Adrenal gland (tissue), 12 donors: ENCODE results near the gene SPAG16. TPM values are rescaled to one million over a fixed set of nuclear protein-coding genes. Genes with fewer than 3 reads are reported as not detected.
"Not testable (repeated sequence)": the region's sequence is repeated elsewhere in the genome, so short reads cannot be mapped to it uniquely, and the experiment has no call there.

Source experiments
- DNase-seq, 7 donors: peaks; one replicate each; pipeline ENCODE4 v3.0.0-alpha.2; 2019 to 2020
- H3K27ac ChIP-seq, 5 donors: fragments of 200-600 bp; sonication (generic) in 4 of 5; 1 replicate in 3 of 5; 2 replicates in 2 of 5; pipeline versions ENCODE4 v1.5.1 to v1.8.0; 2016 to 2020; ENCODE audit warnings: mild to moderate bottlenecking in 1 of 5
- H3K27me3 ChIP-seq: fragments of 200-600 bp; 2 replicates; pipeline ENCODE4 v1.8.0; 2021
- H3K36me3 ChIP-seq, 2 donors: fragments of 200-600 bp; replicated peaks in 1 of 2; 1 replicate in 1 of 2; 2 replicates in 1 of 2; pipeline versions ENCODE4 v1.5.1 to v1.8.0; 2018 to 2022
- H3K4me1 ChIP-seq, 2 donors: fragments of 200-600 bp; replicated peaks in 1 of 2; 1 replicate in 1 of 2; 2 replicates in 1 of 2; pipeline versions ENCODE4 v1.5.1 to v1.8.0; 2018 to 2021
- H3K4me3 ChIP-seq, 4 donors: fragments of 200-600 bp; sonication (generic) in 3 of 4; one replicate each; pipeline ENCODE4 v1.5.1; 2016 to 2018
- H3K9me3 ChIP-seq, 3 donors: fragments of 200-600 bp; sonication (generic) in 1 of 3; replicated peaks in 1 of 3; 1 replicate in 2 of 3; 2 replicates in 1 of 3; pipeline versions ENCODE4 v1.5.1 to v1.8.0; 2016 to 2021
- CTCF ChIP-seq, 6 experiments: fragments of 450-650 bp in 4 of 6; fragments of 200-600 bp in 2 of 6; sonication (generic) in 1 of 6; IDR thresholded peaks; 1 replicate in 5 of 6; 2 replicates in 1 of 6; pipeline versions ENCODE4 v1.5.1 to v1.8.0; 2016 to 2021; ENCODE audit warnings: antibody characterized with exemption in 6 of 6, mild to moderate bottlenecking in 2 of 6, moderate library complexity in 1 of 6
- POLR2A ChIP-seq, 2 donors: fragments of 450-650 bp; IDR thresholded peaks; one replicate each; pipeline ENCODE4 v1.6.1; 2017; ENCODE audit warnings: antibody characterized with exemption in 2 of 2, mild to moderate bottlenecking in 2 of 2, moderate library complexity in 1 of 2
- WGBS, 4 donors: extraction: QIAGEN DNeasy Blood & Tissue Kit in 2 of 4; methylation state at CpG; one replicate each; pipeline versions ENCODE4 v1.1.5 to v1.1.7; 2013 to 2017; 5-methylcytosine and 5-hydroxymethylcytosine counted together
- intact Hi-C, 2 donors: fragments of 100-400 bp; cut with DNase I; formaldehyde crosslinking; loops; one replicate each; pipeline versions ENCODE4 v1.14.1 to v1.15.0; 2022 to 2023
- polyA plus RNA-seq, 3 donors: library from polyadenylated mRNA; stranded (reverse); fragments of 200-250 nt in 2 of 3; fragments of 350-450 nt in 1 of 3; fragmentation: Illumina TruSeq in 1 of 3; extraction: RNeasy Lipid Tissue Mini Kit (QIAGEN cat#74804) in 1 of 3; gene quantifications; one replicate each; pipeline ENCODE4 v1.2.3, GENCODE V29; 2013 to 2014
- total RNA-seq, 9 donors: library from RNA; depleted of rRNA in 4 of 9; stranded (reverse); fragments of >200 nt in 4 of 9; fragments of 120-200 nt in 1 of 9; fragmentation: NEBNext Ultra II Directional in 1 of 9; extraction: Animal tissue kit (Norgen Biotek cat#: 25700) in 1 of 9; gene quantifications; one replicate each; pipeline versions ENCODE4 v1.1.0 to v1.2.4, GENCODE V29; 2013 to 2023
- donor health status: healthy with polysubstance abuse.
- donor health status: Bipolar disorder and iron deficiency.
- donor health status: DM: yes; HTN: yes; CAD: no.
- donor health status: DM: no; HTN: no; CAD: no.
- donor health status: DM: no; HTN: no; CAD: no.
- donor health status: DM: yes; HTN: yes; CAD: no.

Gene SPAG16
- total and polyA plus RNA-seq, 12 donors = 12.4 to 45.3 (median 21.8) TPM

DNA sequence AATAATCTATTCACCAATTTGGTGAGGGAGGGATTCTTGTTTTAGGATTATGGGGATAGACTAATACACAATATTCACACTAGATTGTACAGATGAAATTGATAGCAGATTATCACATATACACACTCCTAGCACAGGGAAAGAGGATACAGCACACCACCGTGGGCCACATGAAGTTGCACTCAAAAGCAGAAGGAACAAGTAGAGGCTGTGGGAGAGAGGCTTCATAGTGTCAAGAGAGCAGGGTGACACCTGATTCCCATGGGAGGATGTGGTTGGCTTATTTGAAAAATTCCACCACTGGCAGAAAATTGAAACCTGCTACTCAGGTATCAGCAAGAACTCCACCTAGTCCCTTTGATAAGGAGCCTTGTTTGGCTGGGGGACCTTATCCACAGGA lies 395.6 kb downstream of the SPAG16 start:
- Histone ChIP-seq H3K27me3 (no peaks in the 10 kb centered on the region), H3K4me1 (no peaks in the 10 kb centered on the region), H3K9me3 (no peaks in the 10 kb centered on the region), H3K27ac (no peak overlapping the region), H3K36me3 (no peaks in the 10 kb centered on the region), H3K4me3 (no peak overlapping the region)
- intact Hi-C loops = no loop called here
- DNase-seq = no peak
- 62 to 69% (median 67%) methylated on average over 1 of the region's 1 CpG for WGBS, 4 donors
- TF ChIP-seq POLR2A (IDR thresholded peaks at IDR 0.05) (no peak), CTCF (IDR thresholded peaks at IDR 0.05) (no peak)

DNA sequence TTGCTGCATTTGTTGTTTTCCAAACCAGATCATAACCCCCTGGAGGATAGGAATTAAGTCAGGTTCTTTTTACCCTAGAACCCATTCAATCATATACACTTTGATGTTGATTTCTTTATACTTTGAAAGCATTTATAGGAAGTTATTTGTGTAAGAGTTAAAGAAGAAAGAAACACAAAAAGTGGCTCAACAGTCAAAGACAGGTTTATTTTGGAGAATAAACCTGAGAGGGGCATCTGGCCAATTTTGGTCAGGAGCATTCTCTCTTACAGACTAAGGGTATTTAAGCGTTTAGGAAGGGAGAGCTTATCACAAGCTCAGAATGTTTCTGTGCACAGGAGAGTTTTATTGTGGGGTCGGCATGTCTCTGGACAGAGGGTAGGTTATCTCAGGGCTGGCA lies 398.0 kb downstream of the SPAG16 start:
- no peak for TF ChIP-seq POLR2A (IDR thresholded peaks at IDR 0.05)
- no peak for TF ChIP-seq CTCF (IDR thresholded peaks at IDR 0.05)
- Histone ChIP-seq H3K27ac (no peak overlapping the region), H3K9me3 (no peaks in the 10 kb centered on the region), H3K4me3 (no peak overlapping the region), H3K36me3 (no peaks in the 10 kb centered on the region), H3K27me3 (no peaks in the 10 kb centered on the region), H3K4me1 (no peaks in the 10 kb centered on the region)
- intact Hi-C loops = no loop called here
- 54 to 73% (median 64%) methylated on average over 2 of the region's 2 CpGs for WGBS, 4 donors
- DNase-seq = no peak

GRCh38 chr2:213688133-213688532 lies 403.9 kb downstream of the SPAG16 start:
- Histone ChIP-seq H3K4me3 (no peak overlapping the region), H3K27me3 (no peaks in the 10 kb centered on the region), H3K27ac (no peak overlapping the region), H3K36me3 (no peaks in the 10 kb centered on the region), H3K9me3 (no peaks in the 10 kb centered on the region), H3K4me1 (no peaks in the 10 kb centered on the region)
- TF ChIP-seq POLR2A (IDR thresholded peaks at IDR 0.05) = no peak
- TF ChIP-seq CTCF (IDR thresholded peaks at IDR 0.05) = no peak
- intact Hi-C loops = no loop called here
- no peak for DNase-seq

DNA sequence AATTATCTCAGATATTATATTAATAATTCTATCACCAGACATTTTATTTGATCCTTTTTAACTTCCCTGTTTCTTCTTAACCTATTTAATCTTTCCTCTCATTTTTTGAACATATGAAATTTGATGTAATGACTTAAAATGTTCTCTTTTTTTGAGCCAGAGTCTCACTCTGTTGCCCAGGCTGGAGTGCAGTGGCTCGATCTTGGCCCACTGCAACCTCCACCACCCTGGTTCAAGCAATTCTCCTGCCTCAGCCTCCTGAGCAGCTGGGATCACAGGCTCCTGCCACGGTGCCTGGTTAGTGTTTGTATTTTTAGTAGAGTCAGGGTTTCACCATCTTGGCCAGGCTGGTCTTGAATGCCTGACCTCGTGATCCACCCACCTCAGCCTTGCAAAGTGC lies 404.6 kb downstream of the SPAG16 start:
- H3K27me3 ChIP-seq, intact Hi-C loops, DNase-seq, H3K9me3 ChIP-seq, H3K27ac ChIP-seq, H3K4me1 ChIP-seq, H3K36me3 ChIP-seq, H3K4me3 ChIP-seq: not testable (repeated sequence)
- WGBS, 4 donors = 75 to 88% (median 83%) methylated on average over 3 of the region's 3 CpGs

DNA sequence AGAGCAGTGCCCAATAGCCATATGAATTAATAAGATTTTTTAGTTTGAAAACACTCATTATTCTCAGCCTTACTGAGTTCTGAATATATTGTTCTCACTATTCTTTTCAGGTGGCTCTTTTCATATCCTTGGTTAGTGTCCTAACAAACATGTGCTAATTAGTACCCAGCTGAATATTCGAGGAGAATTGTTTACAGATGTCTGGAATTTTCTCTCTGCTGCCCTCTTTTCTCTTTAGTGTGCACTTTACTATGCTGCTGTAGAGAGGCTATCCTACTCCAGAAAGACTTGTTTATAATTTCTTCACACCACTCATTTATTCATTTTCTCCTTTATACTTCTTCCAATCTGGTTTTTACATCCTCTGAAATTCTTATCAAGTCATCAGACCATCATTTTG lies 405.3 kb downstream of the SPAG16 start:
- DNase-seq = no peak
- intact Hi-C loops = no loop called here
- Histone ChIP-seq H3K27me3 (no peaks in the 10 kb centered on the region), H3K27ac (no peak overlapping the region), H3K9me3 (no peaks in the 10 kb centered on the region), H3K4me3 (no peak overlapping the region), H3K4me1 (no peaks in the 10 kb centered on the region), H3K36me3 (no peaks in the 10 kb centered on the region)
- WGBS, 4 donors = 54 to 86% (median 66%) methylated on average over 1 of the region's 1 CpG
- TF ChIP-seq POLR2A (IDR thresholded peaks at IDR 0.05) = no peak
- TF ChIP-seq CTCF (IDR thresholded peaks at IDR 0.05) = no peak
